Measurements from ENCODE around the gene UBE2A.

Gene UBE2A

GRCh38 chrX:119622356-119623232 lies 48.2 kb downstream of the UBE2A start:
- H3K4me3 ChIP-seq (ENCODE audit: severe bottlenecking), result no peak overlapping the region

DNA sequence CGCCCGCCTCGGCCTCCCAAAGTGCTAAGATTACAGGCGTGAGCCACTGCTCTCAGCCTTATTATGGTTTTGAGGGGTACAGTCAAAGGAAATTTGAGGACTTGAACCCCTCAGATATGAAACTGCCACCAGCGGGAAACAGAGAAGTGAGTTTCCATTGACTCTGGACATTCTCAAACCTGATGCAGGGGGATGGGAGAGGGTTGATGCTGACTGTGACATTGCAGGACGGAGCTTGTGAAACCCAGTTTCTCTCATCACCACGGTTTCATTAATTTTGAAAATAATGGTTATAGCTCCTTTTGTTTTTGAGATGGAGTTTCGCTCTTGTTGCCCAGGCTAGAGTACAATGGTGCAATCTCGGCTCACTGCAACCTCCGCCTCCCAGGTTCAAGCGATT lies 50.1 kb downstream of the UBE2A start:
- no peaks in the 10 kb centered on the region for H3K9me3 ChIP-seq (ENCODE audit: severe bottlenecking)
- no peaks in the 10 kb centered on the region for H3K4me1 ChIP-seq (ENCODE audit: insufficient read depth, poor library complexity, severe bottlenecking)
- H3K4me3 ChIP-seq (ENCODE audit: severe bottlenecking), result no peak overlapping the region
- no peak for ATAC-seq (ENCODE audit: low read depth)
- no peak for DNase-seq (ENCODE audit: low spot score)
- TF ChIP-seq, protein P1, sequence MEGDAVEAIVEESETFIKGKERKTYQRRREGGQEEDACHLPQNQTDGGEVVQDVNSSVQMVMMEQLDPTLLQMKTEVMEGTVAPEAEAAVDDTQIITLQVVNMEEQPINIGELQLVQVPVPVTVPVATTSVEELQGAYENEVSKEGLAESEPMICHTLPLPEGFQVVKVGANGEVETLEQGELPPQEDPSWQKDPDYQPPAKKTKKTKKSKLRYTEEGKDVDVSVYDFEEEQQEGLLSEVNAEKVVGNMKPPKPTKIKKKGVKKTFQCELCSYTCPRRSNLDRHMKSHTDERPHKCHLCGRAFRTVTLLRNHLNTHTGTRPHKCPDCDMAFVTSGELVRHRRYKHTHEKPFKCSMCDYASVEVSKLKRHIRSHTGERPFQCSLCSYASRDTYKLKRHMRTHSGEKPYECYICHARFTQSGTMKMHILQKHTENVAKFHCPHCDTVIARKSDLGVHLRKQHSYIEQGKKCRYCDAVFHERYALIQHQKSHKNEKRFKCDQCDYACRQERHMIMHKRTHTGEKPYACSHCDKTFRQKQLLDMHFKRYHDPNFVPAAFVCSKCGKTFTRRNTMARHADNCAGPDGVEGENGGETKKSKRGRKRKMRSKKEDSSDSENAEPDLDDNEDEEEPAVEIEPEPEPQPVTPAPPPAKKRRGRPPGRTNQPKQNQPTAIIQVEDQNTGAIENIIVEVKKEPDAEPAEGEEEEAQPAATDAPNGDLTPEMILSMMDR (IDR thresholded peaks at IDR 0.05; ENCODE audit: poor library complexity, severe bottlenecking), result no peak
- H3K27ac ChIP-seq (ENCODE audit: poor library complexity, severe bottlenecking), result no peak overlapping the region
- H3K27me3 ChIP-seq (ENCODE audit: insufficient read depth, poor library complexity, severe bottlenecking), result no peaks in the 10 kb centered on the region
- H3K36me3 ChIP-seq (ENCODE audit: low read depth), result no peaks in the 10 kb centered on the region

More at GRCh38 chrX:119622356-119623232, 48.2 kb downstream of the UBE2A start:
- Histone ChIP-seq H3K4me1 (ENCODE audit: insufficient read depth, poor library complexity, severe bottlenecking) (no peaks in the 10 kb centered on the region), H3K9me3 (ENCODE audit: severe bottlenecking) (no peaks in the 10 kb centered on the region), H3K36me3 (ENCODE audit: low read depth) (no peaks in the 10 kb centered on the region), H3K27ac (ENCODE audit: poor library complexity, severe bottlenecking) (no peak overlapping the region), H3K27me3 (ENCODE audit: insufficient read depth, poor library complexity, severe bottlenecking) (no peaks in the 10 kb centered on the region)
- no peak for ATAC-seq (ENCODE audit: low read depth)
- DNase-seq (ENCODE audit: low spot score), result no peak
- TF ChIP-seq, protein P1 (IDR thresholded peaks at IDR 0.05; ENCODE audit: poor library complexity, severe bottlenecking), result no peak

GRCh38 chrX:119624951-119625668 lies 50.7 kb downstream of the UBE2A start:
- Histone ChIP-seq H3K4me3 (ENCODE audit: severe bottlenecking) (no peak overlapping the region), H3K27me3 (ENCODE audit: insufficient read depth, poor library complexity, severe bottlenecking) (no peaks in the 10 kb centered on the region), H3K9me3 (ENCODE audit: severe bottlenecking) (no peaks in the 10 kb centered on the region), H3K36me3 (ENCODE audit: low read depth) (no peaks in the 10 kb centered on the region), H3K27ac (ENCODE audit: poor library complexity, severe bottlenecking) (no peak overlapping the region), H3K4me1 (ENCODE audit: insufficient read depth, poor library complexity, severe bottlenecking) (no peaks in the 10 kb centered on the region)
- TF ChIP-seq, protein P1 (IDR thresholded peaks at IDR 0.05; ENCODE audit: poor library complexity, severe bottlenecking), result no peak
- ATAC-seq (ENCODE audit: low read depth), result no peak
- DNase-seq (ENCODE audit: low spot score), result no peak

DNA sequence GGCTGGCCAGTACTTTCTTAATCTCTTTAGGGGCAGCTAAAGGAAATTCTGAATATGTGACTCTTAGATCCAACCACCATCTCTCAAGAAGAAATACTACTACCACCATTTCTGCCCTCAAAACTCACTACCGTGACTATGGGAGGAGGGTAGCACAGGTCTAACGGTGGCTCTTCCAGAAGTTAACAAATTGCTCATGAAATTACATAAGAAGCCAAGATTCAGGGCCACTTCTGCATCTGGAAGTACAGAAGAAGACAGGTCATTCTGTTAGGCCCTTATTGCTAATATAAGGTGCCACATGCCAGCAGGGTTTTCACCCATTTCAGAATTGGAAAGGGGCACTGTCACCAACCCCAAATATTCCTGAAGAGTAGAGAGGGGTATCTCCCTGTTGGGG lies 51.5 kb downstream of the UBE2A start:
- TF ChIP-seq, protein P1 (IDR thresholded peaks at IDR 0.05; ENCODE audit: poor library complexity, severe bottlenecking), result no peak
- no peak for DNase-seq (ENCODE audit: low spot score)
- no peak overlapping the region for H3K4me3 ChIP-seq (ENCODE audit: severe bottlenecking)
- H3K27me3 ChIP-seq (ENCODE audit: insufficient read depth, poor library complexity, severe bottlenecking), result no peaks in the 10 kb centered on the region
- no peaks in the 10 kb centered on the region for H3K4me1 ChIP-seq (ENCODE audit: insufficient read depth, poor library complexity, severe bottlenecking)
- H3K27ac ChIP-seq (ENCODE audit: poor library complexity, severe bottlenecking), result no peak overlapping the region
- H3K36me3 ChIP-seq (ENCODE audit: low read depth), result no peaks in the 10 kb centered on the region
- no peak for ATAC-seq (ENCODE audit: low read depth)
- no peaks in the 10 kb centered on the region for H3K9me3 ChIP-seq (ENCODE audit: severe bottlenecking)
